ENCODE results near the gene LAMTOR2.
A peak's percentile ranks its signal among the peaks of the same experiment; 100 is the strongest.

LAMTOR2 gene

DNA sequence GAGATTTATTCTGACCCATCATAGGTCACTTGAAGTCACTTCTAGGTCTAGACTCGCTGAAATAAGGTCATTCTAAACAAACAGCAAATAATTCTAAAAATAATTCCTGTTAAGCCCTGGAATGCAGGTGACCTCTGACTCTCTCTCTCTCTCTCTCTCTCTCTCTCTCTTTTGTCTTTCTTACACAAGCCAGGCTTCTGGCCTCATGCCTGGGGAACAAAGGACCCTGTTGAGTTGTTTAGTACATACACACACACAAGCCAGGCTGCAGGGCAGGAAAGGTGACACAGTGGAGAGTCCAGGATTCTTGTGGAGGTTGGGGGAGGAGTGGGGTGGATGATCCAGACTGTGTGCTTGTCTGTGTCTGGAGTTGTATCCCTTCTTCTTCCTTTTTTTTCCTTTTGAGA lies 31.7 kb downstream of the LAMTOR2 start:
- H3K27ac ChIP-seq = no peak overlapping the region
- no peaks in the 10 kb centered on the region for H3K79me2 ChIP-seq
- no peaks in the 10 kb centered on the region for H3K4me1 ChIP-seq
- no peaks in the 10 kb centered on the region for H3K27me3 ChIP-seq (ENCODE audit: control insufficient read depth, insufficient read depth, low read length)
- no peaks in the 10 kb centered on the region for H3K9me3 ChIP-seq (ENCODE audit: control insufficient read depth, low read length)
- H2AFZ ChIP-seq = no peak overlapping the region
- H3K4me3 ChIP-seq (ENCODE audit: low read depth, low read length) = no peak overlapping the region
- no peak overlapping the region for H3K9ac ChIP-seq
- H3K4me2 ChIP-seq (ENCODE audit: low read length) = no peak overlapping the region
- TF ChIP-seq, protein P1, sequence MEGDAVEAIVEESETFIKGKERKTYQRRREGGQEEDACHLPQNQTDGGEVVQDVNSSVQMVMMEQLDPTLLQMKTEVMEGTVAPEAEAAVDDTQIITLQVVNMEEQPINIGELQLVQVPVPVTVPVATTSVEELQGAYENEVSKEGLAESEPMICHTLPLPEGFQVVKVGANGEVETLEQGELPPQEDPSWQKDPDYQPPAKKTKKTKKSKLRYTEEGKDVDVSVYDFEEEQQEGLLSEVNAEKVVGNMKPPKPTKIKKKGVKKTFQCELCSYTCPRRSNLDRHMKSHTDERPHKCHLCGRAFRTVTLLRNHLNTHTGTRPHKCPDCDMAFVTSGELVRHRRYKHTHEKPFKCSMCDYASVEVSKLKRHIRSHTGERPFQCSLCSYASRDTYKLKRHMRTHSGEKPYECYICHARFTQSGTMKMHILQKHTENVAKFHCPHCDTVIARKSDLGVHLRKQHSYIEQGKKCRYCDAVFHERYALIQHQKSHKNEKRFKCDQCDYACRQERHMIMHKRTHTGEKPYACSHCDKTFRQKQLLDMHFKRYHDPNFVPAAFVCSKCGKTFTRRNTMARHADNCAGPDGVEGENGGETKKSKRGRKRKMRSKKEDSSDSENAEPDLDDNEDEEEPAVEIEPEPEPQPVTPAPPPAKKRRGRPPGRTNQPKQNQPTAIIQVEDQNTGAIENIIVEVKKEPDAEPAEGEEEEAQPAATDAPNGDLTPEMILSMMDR (IDR thresholded peaks at IDR 0.05) = no peak
- no peaks in the 10 kb centered on the region for H3K36me3 ChIP-seq (ENCODE audit: control insufficient read depth, insufficient read depth, low read length)

DNA sequence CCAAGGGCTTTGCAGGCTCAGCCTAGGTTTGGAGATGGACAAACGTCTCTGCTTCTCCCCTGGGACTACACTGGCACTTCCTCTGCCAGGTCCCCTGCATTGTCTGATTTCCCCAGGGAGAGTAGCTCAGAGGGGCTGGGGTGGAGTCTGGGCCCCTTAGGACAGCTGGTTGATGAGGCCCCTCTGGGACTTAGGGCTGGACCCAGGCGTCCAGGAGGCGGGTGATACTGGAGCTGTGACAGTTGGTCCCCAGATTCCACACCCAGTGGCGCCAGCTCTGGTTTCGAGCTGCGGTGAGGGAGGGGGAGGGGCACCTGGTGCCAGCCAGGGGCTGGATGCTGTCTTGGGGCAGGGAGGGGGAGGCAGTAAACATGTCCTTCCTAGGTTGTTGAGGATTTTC lies 35.1 kb downstream of the LAMTOR2 start:
- Histone ChIP-seq H3K4me3 (ENCODE audit: low read depth, low read length) (no peak overlapping the region), H3K27me3 (ENCODE audit: control insufficient read depth, insufficient read depth, low read length) (no peaks in the 10 kb centered on the region), H3K36me3 (ENCODE audit: control insufficient read depth, insufficient read depth, low read length) (no peaks in the 10 kb centered on the region), H3K4me1 (no peaks in the 10 kb centered on the region), H3K27ac (no peak overlapping the region), H2AFZ (no peak overlapping the region), H3K9ac (no peak overlapping the region), H3K4me2 (ENCODE audit: low read length) (no peak overlapping the region), H3K79me2 (no peaks in the 10 kb centered on the region), H3K9me3 (ENCODE audit: control insufficient read depth, low read length) (no peaks in the 10 kb centered on the region)
- TF ChIP-seq, protein P1 (IDR thresholded peaks at IDR 0.05) = no peak

DNA sequence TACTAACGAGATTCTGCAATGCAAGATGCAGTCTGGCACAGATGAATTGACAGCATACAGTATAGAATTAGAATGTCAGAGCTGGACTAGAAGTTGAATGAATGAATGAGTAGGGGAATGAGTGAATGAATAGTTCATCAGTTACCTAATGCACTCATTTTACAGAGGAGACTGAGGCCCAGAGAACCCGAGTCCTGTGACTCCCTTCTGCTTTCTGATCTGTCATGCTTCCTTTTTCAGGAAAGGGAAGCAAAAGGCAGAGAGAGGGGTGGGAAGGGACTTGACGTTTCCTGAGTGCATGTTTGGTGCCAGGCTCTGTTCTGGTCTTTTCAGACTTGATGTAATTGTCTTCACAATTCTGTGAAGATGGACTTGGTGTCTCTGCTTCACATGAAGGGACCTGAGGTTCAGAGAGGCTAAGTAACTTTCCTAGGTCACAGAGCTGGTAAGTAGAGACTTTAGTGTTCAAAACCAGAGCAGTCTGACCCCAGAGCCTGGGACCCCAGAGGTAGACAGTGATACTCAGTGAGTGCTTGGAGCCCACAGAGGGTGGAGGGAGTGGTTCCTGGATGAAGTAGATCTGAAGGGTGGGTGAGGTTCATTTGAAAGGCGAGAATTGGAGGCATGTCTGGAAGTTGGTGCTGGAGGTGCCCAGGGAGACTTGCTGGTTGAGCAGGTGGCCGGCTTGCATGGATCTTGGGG lies 35.7 kb downstream of the LAMTOR2 start:
- Histone ChIP-seq H3K27me3 (ENCODE audit: control insufficient read depth, insufficient read depth, low read length) (no peaks in the 10 kb centered on the region), H2AFZ (no peak overlapping the region), H3K4me2 (ENCODE audit: low read length) (no peak overlapping the region), H3K4me3 (ENCODE audit: low read depth, low read length) (no peak overlapping the region), H3K9me3 (ENCODE audit: control insufficient read depth, low read length) (no peaks in the 10 kb centered on the region), H3K4me1 (no peaks in the 10 kb centered on the region), H3K36me3 (ENCODE audit: control insufficient read depth, insufficient read depth, low read length) (no peaks in the 10 kb centered on the region), H3K27ac (no peak overlapping the region), H3K79me2 (no peaks in the 10 kb centered on the region), H3K9ac (no peak overlapping the region)
- TF ChIP-seq, protein P1 (IDR thresholded peaks at IDR 0.05) = no peak

DNA sequence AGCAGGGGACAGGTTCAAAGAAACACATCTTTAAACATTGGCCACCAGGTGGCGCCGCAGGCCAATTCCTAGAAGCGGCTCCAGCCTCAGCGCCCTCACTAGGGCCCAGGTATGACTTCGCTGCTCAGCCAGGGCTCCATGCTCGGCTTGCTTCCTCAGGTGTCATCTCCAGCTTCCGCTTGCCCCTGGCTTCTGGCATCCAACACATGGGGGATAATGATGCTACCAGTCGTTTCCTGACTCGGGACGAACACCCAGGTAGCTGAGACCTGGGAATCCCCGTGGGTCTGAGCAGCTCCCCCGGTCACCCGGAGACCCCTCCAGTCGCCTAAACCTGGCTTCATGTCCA lies 36.2 kb downstream of the LAMTOR2 start:
- Histone ChIP-seq H3K27ac (no peak overlapping the region), H3K4me1 (no peaks in the 10 kb centered on the region), H3K4me2 (ENCODE audit: low read length) (no peak overlapping the region), H3K27me3 (ENCODE audit: control insufficient read depth, insufficient read depth, low read length) (no peaks in the 10 kb centered on the region), H3K4me3 (ENCODE audit: low read depth, low read length) (no peak overlapping the region), H3K36me3 (ENCODE audit: control insufficient read depth, insufficient read depth, low read length) (no peaks in the 10 kb centered on the region), H3K79me2 (no peaks in the 10 kb centered on the region), H2AFZ (peak overlapping the region; percentile 38), H3K9ac (no peak overlapping the region), H3K9me3 (ENCODE audit: control insufficient read depth, low read length) (no peaks in the 10 kb centered on the region)
- TF ChIP-seq, protein P1 (IDR thresholded peaks at IDR 0.05) = peak; percentile 70

DNA sequence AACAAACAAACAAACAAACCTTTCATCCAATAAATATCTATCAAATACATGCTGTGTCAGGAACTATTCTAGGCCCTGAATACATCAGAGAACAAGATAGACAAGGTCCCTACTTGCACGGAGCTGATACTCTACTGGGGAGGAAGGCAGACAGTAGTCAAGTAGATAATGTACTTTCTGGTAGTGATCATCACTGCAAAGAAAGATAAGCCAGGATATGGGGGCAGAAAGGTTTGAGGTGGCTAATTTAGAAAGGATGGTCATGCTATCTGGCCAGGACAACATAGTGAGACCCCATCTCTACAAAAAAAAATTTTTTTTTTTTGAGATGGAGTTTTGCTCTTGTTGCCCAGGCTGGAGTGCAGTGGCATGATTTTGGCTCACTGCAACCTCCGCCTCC lies 37.0 kb downstream of the LAMTOR2 start:
- Histone ChIP-seq H3K4me2 (ENCODE audit: low read length) (no peak overlapping the region), H3K9ac (no peak overlapping the region), H3K27ac (no peak overlapping the region), H3K9me3 (ENCODE audit: control insufficient read depth, low read length) (no peaks in the 10 kb centered on the region), H3K4me3 (ENCODE audit: low read depth, low read length) (no peak overlapping the region), H2AFZ (no peak overlapping the region), H3K4me1 (no peaks in the 10 kb centered on the region), H3K36me3 (ENCODE audit: control insufficient read depth, insufficient read depth, low read length) (no peaks in the 10 kb centered on the region), H3K27me3 (ENCODE audit: control insufficient read depth, insufficient read depth, low read length) (no peaks in the 10 kb centered on the region), H3K79me2 (no peaks in the 10 kb centered on the region)
- TF ChIP-seq, protein P1 (IDR thresholded peaks at IDR 0.05) = no peak
